Measurements from ENCODE around the gene IGF2R. TPM values are rescaled to one million over a fixed set of nuclear protein-coding genes. Genes with fewer than 3 reads are reported as not detected.
"Not testable (repeated sequence)": the region's sequence is repeated elsewhere in the genome, so short reads cannot be mapped to it uniquely, and the experiment has no call there.

Gene IGF2R
- total RNA-seq, 1 experiment from 2014 or later: 75.3 TPM

DNA sequence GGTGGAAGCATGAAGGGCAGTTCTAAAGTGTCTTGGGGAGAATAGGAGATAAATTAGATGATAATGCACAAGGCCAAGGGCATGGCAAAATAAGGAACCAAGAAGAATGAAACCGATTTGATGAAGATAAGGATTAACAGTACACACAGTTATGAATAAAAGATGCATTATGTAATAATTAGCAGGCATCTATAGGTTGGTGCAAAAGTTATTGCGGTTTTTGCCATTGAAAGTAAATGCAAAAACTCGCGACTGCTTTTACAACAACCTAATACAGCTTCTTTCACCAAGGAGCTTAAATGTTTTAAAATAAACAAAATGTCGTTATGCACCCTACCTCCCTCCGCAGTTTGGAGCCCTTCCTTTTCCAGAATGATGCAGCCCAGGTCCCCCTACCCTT is 49.1 kb upstream of the IGF2R start (continued):
- TF ChIP-seq, protein P1, sequence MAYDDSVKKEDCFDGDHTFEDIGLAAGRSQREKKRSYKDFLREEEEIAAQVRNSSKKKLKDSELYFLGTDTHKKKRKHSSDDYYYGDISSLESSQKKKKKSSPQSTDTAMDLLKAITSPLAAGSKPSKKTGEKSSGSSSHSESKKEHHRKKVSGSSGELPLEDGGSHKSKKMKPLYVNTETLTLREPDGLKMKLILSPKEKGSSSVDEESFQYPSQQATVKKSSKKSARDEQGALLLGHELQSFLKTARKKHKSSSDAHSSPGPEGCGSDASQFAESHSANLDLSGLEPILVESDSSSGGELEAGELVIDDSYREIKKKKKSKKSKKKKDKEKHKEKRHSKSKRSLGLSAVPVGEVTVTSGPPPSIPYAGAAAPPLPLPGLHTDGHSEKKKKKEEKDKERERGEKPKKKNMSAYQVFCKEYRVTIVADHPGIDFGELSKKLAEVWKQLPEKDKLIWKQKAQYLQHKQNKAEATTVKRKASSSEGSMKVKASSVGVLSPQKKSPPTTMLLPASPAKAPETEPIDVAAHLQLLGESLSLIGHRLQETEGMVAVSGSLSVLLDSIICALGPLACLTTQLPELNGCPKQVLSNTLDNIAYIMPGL (CRISPR knock-in tag; IDR thresholded peaks at IDR 0.05): no peak
- TF ChIP-seq, protein P2, sequence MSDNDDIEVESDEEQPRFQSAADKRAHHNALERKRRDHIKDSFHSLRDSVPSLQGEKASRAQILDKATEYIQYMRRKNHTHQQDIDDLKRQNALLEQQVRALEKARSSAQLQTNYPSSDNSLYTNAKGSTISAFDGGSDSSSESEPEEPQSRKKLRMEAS (CRISPR knock-in tag; IDR thresholded peaks at IDR 0.05): no peak
- TF ChIP-seq SMAD3 (CRISPR knock-in tag; IDR thresholded peaks at IDR 0.05; ENCODE audit: borderline replicate concordance): no peak
- TF ChIP-seq, protein P3, sequence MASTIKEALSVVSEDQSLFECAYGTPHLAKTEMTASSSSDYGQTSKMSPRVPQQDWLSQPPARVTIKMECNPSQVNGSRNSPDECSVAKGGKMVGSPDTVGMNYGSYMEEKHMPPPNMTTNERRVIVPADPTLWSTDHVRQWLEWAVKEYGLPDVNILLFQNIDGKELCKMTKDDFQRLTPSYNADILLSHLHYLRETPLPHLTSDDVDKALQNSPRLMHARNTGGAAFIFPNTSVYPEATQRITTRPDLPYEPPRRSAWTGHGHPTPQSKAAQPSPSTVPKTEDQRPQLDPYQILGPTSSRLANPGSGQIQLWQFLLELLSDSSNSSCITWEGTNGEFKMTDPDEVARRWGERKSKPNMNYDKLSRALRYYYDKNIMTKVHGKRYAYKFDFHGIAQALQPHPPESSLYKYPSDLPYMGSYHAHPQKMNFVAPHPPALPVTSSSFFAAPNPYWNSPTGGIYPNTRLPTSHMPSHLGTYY (CRISPR knock-in tag; IDR thresholded peaks at IDR 0.05): no peak

DNA sequence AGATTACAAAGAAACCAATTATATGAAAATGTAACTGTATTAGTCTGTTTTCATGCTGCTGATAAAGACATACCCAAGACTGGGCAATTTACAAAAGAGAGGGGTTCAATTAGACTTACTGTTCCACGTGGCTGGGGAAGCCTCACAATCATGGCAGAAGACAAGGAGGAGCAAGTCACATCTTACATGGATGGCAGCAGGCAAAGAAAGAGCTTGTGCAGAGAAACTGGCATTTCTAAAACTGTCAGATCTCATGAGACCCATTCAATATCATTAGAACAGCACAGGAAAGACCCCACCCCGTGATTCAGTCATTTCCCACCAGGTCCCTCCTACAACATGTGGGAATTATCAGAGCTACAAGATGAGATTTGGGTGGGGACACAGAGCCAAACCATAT is 44.7 kb upstream of the IGF2R start:
- H3K27me3 Mint-ChIP-seq (ENCODE audit: low read depth); H3K36me3 Mint-ChIP-seq; H3K4me3 Mint-ChIP-seq; POLR2A ChIA-PET; DNase-seq (ENCODE audit: low spot score); CTCF ChIA-PET; H3K4me1 Mint-ChIP-seq; H3K27ac Mint-ChIP-seq; ATAC-seq: not testable (repeated sequence)
- H3K9me3 Mint-ChIP-seq: peaks cover 21% of the 10 kb centered on the region

DNA sequence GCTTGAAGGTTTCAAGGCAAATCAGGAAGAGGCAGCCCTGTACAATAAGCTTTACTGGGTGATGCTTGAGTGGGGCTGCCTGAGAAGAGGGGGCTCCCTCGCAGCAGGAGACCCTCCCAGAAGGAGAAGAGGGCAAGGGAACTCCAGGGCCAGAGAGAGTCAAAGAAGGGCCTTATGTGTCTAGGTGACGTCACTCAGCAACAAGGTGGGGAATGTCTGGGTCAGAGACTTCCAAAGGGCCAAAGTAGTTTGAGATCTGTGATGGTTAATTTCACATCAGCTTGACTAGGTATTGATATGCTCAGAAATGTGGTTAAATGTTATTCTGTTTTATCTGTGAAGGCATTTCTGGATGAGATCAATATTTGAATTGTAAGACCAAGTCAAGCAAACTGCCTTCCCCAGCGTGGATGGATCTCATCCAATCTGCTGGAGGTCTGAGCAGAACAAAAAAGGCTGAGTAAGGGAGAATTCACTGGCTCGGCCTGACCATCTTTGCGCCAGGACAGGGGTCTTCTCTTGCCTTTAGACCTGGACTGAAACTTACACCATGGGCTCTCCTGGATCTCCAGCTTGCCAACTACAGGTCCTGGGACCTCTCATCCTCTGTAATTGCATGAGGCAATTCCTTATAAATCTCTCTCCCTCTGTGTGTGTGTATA is 42.2 kb upstream of the IGF2R start:
- H3K4me3 Mint-ChIP-seq: no peak overlapping the region
- no peak for DNase-seq (ENCODE audit: low spot score)
- CTCF ChIA-PET: interaction anchor here (1.0 kb wide), 1 partner anchor 63 kb away, joined by 3 read pairs; no protein-coding TSS in a partner anchor
- no peaks in the 10 kb centered on the region for H3K27me3 Mint-ChIP-seq (ENCODE audit: low read depth)
- H3K36me3 Mint-ChIP-seq: peaks cover 4% of the 10 kb centered on the region; the same call in 1 of the 2 replicates
- no peak overlapping the region for H3K27ac Mint-ChIP-seq
- POLR2A ChIA-PET: no interaction called here
- H3K9me3 Mint-ChIP-seq: peaks cover 17% of the 10 kb centered on the region
- no peaks in the 10 kb centered on the region for H3K4me1 Mint-ChIP-seq
- no peak for ATAC-seq
- TF ChIP-seq NR1H2 (CRISPR knock-in tag; IDR thresholded peaks at IDR 0.05) (no peak), MYBL2 (CRISPR knock-in tag; IDR thresholded peaks at IDR 0.05) (no peak), IRF2 (CRISPR knock-in tag; IDR thresholded peaks at IDR 0.05; ENCODE audit: borderline replicate concordance, low read depth) (no peak), ZNF671 (CRISPR knock-in tag; IDR thresholded peaks at IDR 0.05) (no peak), CBFB (CRISPR knock-in tag; IDR thresholded peaks at IDR 0.05; ENCODE audit: low read depth) (no peak), ELF4 (CRISPR knock-in tag; IDR thresholded peaks at IDR 0.05; ENCODE audit: low read depth) (no peak), KAT7 (CRISPR knock-in tag; IDR thresholded peaks at IDR 0.05; ENCODE audit: borderline replicate concordance) (no peak), FOXK1 (CRISPR knock-in tag; IDR thresholded peaks at IDR 0.05) (no peak), OVOL2 (CRISPR knock-in tag; IDR thresholded peaks at IDR 0.05; ENCODE audit: borderline replicate concordance) (no peak), ZNF232 (CRISPR knock-in tag; IDR thresholded peaks at IDR 0.05) (no peak), SOX15 (CRISPR knock-in tag; IDR thresholded peaks at IDR 0.05) (no peak), HMGA2 (CRISPR knock-in tag; IDR thresholded peaks at IDR 0.05) (no peak), ZNF121 (CRISPR knock-in tag; IDR thresholded peaks at IDR 0.05) (no peak)
- TF ChIP-seq, protein P4, sequence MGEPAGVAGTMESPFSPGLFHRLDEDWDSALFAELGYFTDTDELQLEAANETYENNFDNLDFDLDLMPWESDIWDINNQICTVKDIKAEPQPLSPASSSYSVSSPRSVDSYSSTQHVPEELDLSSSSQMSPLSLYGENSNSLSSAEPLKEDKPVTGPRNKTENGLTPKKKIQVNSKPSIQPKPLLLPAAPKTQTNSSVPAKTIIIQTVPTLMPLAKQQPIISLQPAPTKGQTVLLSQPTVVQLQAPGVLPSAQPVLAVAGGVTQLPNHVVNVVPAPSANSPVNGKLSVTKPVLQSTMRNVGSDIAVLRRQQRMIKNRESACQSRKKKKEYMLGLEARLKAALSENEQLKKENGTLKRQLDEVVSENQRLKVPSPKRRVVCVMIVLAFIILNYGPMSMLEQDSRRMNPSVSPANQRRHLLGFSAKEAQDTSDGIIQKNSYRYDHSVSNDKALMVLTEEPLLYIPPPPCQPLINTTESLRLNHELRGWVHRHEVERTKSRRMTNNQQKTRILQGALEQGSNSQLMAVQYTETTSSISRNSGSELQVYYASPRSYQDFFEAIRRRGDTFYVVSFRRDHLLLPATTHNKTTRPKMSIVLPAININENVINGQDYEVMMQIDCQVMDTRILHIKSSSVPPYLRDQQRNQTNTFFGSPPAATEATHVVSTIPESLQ (CRISPR knock-in tag; IDR thresholded peaks at IDR 0.05): no peak
- TF ChIP-seq, protein P1 (CRISPR knock-in tag; IDR thresholded peaks at IDR 0.05): no peak
- TF ChIP-seq, protein P3 (CRISPR knock-in tag; IDR thresholded peaks at IDR 0.05): no peak
- TF ChIP-seq, protein P5, sequence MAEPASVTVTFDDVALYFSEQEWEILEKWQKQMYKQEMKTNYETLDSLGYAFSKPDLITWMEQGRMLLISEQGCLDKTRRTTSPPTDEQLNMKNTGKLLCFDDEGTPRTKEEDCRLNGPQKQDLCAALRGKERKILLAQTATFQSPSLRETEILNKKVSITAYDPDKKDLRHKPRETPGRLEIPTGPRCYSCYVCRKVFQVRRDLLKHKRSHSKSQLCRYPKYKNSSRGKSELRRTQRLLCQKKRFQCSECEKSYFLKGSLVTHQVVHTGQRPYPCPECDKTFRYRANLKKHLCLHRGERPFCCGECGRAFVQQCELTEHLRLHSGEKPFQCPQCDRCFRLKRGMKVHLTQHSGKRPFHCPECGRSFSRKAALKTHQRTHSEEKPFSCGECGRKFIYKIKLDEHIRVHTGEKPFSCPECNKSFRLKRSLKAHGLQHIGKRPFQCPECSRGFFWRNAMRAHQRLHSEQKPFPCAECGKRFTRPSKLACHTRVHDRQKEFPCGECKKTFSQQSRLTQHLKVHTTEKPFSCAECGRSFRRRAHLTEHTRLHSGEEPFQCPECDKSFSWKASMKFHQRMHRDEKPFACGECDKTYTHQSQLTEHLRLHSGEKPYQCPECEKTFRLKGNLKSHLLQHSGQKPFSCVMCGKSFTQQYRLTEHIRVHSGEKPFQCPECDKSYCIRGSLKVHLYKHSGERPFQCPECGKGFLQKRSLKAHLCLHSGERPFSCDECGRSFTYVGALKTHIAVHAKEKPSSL (CRISPR knock-in tag; conservative IDR thresholded peaks at IDR 0.05): no peak
- TF ChIP-seq, protein P6, sequence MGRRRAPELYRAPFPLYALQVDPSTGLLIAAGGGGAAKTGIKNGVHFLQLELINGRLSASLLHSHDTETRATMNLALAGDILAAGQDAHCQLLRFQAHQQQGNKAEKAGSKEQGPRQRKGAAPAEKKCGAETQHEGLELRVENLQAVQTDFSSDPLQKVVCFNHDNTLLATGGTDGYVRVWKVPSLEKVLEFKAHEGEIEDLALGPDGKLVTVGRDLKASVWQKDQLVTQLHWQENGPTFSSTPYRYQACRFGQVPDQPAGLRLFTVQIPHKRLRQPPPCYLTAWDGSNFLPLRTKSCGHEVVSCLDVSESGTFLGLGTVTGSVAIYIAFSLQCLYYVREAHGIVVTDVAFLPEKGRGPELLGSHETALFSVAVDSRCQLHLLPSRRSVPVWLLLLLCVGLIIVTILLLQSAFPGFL (CRISPR knock-in tag; IDR thresholded peaks at IDR 0.05; ENCODE audit: borderline replicate concordance): no peak
